ENCODE measurements around the gene KCTD10. TPM values are rescaled to one million over a fixed set of nuclear protein-coding genes. Genes with fewer than 3 reads are reported as not detected.

Gene KCTD10, protein sequence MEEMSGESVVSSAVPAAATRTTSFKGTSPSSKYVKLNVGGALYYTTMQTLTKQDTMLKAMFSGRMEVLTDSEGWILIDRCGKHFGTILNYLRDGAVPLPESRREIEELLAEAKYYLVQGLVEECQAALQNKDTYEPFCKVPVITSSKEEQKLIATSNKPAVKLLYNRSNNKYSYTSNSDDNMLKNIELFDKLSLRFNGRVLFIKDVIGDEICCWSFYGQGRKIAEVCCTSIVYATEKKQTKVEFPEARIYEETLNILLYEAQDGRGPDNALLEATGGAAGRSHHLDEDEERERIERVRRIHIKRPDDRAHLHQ
- 121 and 141 TPM in 2 replicates for total RNA-seq

DNA sequence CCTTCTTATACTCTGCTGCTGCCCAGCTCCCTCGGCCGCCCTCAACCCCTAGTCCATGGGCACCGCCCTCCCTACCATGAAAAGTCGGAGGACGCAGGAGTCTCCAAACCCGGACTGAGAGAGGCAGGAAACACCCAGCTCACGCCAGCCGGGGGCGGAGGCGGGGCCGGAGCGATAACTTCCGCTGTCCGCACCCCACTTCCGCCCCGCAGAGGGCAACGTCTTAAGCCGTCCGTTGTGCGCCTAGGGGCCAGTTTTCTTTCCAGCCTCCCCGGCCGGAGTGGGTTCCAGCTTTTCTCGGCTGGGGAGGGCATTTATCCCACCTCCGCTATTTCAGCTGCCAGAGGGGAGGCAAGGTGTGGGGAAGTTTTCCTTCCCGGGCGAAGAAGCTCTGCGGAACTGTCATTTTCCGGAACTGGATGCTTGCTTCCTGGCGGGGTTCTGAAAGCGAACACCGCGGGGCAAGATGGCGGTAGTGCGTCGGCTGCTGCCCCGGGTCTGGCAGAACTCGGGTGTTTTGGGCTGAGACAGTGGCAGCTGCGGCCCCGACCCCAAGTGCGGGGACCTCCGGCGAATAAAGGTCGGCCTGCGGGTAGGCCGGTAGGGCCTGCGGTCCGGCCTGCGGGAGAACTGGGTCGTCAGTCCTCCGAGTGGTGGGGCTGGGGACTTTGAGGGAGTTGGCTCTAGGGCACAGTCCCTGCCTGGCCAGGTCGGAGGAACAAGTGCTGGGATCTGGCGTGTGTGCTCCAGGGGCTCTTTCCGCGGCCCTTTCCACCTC, at the start of gene KCTD10, which contains the start of gene UBE3B:
Gene KCTD10 (minus strand): TSS at position 116 of the 778 bp plus-strand sequence. CDS start 38 bp downstream, at position 78.
Gene UBE3B (plus strand): TSS at position 450 of the 778 bp plus-strand sequence. CDS start 5,918 bp downstream, outside the sequence.

Other genes with a start within 250 kb of the KCTD10 start
- not detected in 2 replicates for gene FOXN4, start 168.0 kb downstream of the KCTD10 start, total RNA-seq
- not detected in 2 replicates for gene MYO1H, start 129.4 kb downstream of the KCTD10 start, total RNA-seq
- 36.1 and 37.6 TPM in 2 replicates for gene UBE3B, start 334 bp upstream of the KCTD10 start, total RNA-seq
- 22.2 and 25.3 TPM in 2 replicates for gene MMAB, start 96.2 kb upstream of the KCTD10 start, total RNA-seq
- gene MVK, start 96.5 kb upstream of the KCTD10 start, total RNA-seq, result 11.1 and 18.7 TPM in 2 replicates
- 0.65 and 0.86 TPM in 2 replicates for gene FAM222A, start 236.5 kb upstream of the KCTD10 start, total RNA-seq